GM12872 (cell line): ENCODE measurements around the gene ZNF33A.

ENCODE experiments used
- TF ChIP-seq, protein P1 (sequence below): IDR thresholded peaks from 3 replicates; pipeline ENCODE4 v1.5.1; 2011; ENCODE audit warnings: low read depth, mild to moderate bottlenecking, low read length, moderate library complexity; ENCODE audit not compliant: insufficient read depth

The ZNF33A gene

GRCh38 chr10:38054361-38054797 is 43.9 kb downstream of the ZNF33A start:
- TF ChIP-seq, protein P1, sequence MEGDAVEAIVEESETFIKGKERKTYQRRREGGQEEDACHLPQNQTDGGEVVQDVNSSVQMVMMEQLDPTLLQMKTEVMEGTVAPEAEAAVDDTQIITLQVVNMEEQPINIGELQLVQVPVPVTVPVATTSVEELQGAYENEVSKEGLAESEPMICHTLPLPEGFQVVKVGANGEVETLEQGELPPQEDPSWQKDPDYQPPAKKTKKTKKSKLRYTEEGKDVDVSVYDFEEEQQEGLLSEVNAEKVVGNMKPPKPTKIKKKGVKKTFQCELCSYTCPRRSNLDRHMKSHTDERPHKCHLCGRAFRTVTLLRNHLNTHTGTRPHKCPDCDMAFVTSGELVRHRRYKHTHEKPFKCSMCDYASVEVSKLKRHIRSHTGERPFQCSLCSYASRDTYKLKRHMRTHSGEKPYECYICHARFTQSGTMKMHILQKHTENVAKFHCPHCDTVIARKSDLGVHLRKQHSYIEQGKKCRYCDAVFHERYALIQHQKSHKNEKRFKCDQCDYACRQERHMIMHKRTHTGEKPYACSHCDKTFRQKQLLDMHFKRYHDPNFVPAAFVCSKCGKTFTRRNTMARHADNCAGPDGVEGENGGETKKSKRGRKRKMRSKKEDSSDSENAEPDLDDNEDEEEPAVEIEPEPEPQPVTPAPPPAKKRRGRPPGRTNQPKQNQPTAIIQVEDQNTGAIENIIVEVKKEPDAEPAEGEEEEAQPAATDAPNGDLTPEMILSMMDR: no peak

GRCh38 chr10:38070501-38070900 is 60.0 kb downstream of the ZNF33A start:
- TF ChIP-seq, protein P1: no peak

DNA sequence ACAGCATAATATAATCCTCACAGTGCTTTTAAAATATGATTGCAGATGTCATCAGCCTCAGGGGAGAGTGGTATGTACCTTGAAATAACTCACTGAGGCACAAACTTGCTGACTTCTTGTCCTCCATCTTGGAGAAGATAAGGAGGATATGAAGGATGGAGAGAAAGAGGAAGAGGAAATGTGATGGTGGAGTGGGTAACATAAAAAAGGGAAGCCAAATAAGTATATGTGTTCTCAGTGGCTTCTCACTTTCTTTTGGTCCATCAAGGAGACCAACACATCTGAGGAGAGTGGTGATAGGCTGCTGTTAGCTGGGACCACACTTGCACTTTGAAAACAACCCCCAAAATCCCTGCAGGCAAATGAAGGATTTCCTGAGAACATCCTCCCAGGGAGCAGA is 62.1 kb downstream of the ZNF33A start:
- TF ChIP-seq, protein P1: no peak

DNA sequence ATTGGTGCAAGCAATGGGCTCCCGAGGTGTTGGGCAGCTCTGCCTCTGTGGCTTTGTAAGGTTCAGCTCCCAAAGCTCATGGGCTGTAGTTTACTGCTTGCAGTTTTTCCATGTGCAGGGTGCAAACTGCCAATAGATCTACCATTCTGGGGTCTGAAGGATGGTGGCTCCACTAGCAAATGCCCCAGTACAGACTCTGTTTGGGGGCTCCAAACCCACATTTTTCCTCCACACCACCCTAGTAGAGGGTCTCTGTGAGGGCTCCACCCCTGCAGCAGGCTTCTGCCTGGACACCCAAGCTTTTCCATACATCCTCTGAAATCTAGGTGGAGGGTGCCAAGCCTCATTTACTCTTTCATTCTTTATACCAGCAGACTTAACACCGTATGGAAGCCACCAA is 66.2 kb downstream of the ZNF33A start:
- TF ChIP-seq, protein P1: no peak

DNA sequence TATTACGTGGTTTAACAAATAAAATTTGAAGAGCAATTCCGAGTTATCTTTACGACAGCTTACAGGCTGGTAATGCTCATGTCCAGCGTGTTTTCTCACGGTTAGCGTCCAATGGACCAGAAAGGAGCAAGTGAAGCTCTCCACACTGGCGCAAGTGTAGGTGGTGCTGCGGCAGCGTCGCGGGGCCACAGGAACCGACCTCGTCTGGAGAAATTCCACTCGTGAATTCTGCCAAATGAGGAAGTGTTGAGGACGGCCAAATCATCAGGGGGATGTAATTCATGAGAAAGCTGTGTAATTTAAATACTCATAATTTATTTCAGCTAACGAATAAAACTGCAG is 83.3 kb downstream of the ZNF33A start:
- TF ChIP-seq, protein P1: no peak

- TF ChIP-seq, protein P1: no peak
These were observed 83.9 kb downstream of the ZNF33A start, which contains the start of gene ZNF37A for GRCh38 chr10:38094158-38094926. ZNF37A (plus strand) TSS chr10:38094337; CDS start chr10:38096618, 2,281 bp downstream.

- TF ChIP-seq, protein P1: no peak
These were observed 84.6 kb downstream of the ZNF33A start for GRCh38 chr10:38094927-38095574.
